Fibroblast of villous mesenchyme (primary cell): Measurements from ENCODE around the gene RCHY1. TPM values are rescaled to one million over a fixed set of nuclear protein-coding genes. Genes with fewer than 3 reads are reported as not detected.
A peak's percentile ranks its signal among the peaks of the same experiment; 100 is the strongest.

Experiments
- DNase-seq: peaks from one replicate; pipeline ENCODE4 v3.0.0-alpha.2; 2010; ENCODE audit warnings: low read depth
- H3K4me3 ChIP-seq: 2 replicates; pipeline ENCODE4 v1.5.1; 2011; ENCODE audit warnings: low read depth, mild to moderate bottlenecking, low read length
- total RNA-seq: library from RNA; depleted of rRNA; stranded (reverse); fragments of >200 nt; gene quantifications from 2 replicates; pipeline ENCODE4 v1.2.3, GENCODE V29; 2012
- TF ChIP-seq, protein P1 (sequence below): IDR thresholded peaks from 2 replicates; pipeline ENCODE4 v1.5.1; 2012; ENCODE audit warnings: low read depth, mild to moderate bottlenecking, low read length; ENCODE audit not compliant: insufficient read depth

RCHY1 gene
- total RNA-seq, 1 donor = 43.2 TPM

- no peak for DNase-seq
- TF ChIP-seq, protein P1, sequence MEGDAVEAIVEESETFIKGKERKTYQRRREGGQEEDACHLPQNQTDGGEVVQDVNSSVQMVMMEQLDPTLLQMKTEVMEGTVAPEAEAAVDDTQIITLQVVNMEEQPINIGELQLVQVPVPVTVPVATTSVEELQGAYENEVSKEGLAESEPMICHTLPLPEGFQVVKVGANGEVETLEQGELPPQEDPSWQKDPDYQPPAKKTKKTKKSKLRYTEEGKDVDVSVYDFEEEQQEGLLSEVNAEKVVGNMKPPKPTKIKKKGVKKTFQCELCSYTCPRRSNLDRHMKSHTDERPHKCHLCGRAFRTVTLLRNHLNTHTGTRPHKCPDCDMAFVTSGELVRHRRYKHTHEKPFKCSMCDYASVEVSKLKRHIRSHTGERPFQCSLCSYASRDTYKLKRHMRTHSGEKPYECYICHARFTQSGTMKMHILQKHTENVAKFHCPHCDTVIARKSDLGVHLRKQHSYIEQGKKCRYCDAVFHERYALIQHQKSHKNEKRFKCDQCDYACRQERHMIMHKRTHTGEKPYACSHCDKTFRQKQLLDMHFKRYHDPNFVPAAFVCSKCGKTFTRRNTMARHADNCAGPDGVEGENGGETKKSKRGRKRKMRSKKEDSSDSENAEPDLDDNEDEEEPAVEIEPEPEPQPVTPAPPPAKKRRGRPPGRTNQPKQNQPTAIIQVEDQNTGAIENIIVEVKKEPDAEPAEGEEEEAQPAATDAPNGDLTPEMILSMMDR = no peak
- no peak overlapping the region for H3K4me3 ChIP-seq
Measured at GRCh38 chr4:75477201-75477600, 37.0 kb downstream of the RCHY1 start.

DNA sequence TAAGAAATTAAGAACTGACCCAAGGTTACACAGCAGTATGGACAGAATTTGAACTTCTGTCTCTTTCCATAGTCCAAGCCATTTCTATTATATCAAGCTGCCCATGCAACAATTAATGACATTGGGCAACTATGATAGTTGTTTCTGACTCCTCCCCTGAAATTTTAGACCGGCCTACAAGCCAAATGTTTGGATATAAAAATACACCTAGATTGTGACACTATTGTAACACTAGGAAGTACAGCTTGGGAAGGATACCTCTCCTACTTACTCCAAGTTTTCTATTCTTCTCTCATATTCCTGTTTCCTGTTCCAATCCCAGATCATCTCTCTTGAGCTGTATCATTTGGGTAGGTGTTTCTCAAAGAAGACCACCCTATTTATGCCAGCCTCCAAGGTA lies 43.5 kb downstream of the RCHY1 start:
- TF ChIP-seq, protein P1 = no peak
- H3K4me3 ChIP-seq = no peak overlapping the region
- DNase-seq = no peak

DNA sequence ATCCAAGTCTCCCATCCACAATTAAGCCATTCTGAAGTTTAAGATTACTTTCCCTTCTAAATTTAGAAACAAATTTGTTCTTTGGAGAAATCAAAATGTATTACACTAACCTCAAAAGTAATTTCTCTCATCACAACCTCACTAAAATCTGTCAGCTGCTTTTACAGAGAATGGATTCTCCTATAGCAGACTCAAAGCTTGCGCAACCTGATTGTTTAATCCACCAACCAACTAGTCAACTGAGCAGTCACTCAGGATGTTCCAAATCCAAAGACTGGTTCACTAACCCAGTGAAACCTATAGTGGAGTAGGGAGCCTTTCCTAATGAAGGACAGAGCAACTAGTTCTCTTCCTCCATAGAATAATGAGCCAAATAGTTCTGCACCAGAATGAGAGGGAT lies 44.3 kb downstream of the RCHY1 start:
- no peak overlapping the region for H3K4me3 ChIP-seq
- DNase-seq = no peak
- TF ChIP-seq, protein P1 = no peak

GRCh38 chr4:75457365-75457764 lies 56.8 kb downstream of the RCHY1 start:
- no peak overlapping the region for H3K4me3 ChIP-seq
- TF ChIP-seq, protein P1 = no peak
- no peak for DNase-seq

DNA sequence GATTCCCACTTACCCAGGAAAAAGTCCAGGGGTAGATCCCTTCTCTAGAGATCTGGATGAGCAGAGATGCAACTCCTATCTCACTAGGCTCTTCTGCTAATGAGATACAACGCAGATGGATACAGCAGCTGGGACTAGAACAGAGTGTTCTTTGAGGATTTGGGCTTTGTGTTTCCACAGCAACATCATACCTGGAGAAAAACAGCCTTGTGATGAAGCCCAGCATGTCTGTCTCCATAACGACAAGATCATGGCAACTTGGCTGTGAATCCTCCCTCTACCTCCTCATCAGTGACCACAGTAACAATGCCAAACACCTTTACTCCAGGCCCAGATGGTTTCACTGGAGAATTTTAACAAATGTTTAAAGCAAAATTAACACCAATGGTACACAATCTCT lies 80.1 kb downstream of the RCHY1 start:
- TF ChIP-seq, protein P1 = no peak
- no peak for DNase-seq
- H3K4me3 ChIP-seq = no peak overlapping the region

- TF ChIP-seq, protein P1 = peak; percentile 63
- peak; percentile 33 for DNase-seq
- no peak overlapping the region for H3K4me3 ChIP-seq
Measured at GRCh38 chr4:75432683-75433082, 81.5 kb downstream of the RCHY1 start.

- TF ChIP-seq, protein P1 = no peak
- no peak for DNase-seq
- H3K4me3 ChIP-seq = no peak overlapping the region
Measured at GRCh38 chr4:75429208-75429607, 85.0 kb downstream of the RCHY1 start.
